Measurements from ENCODE around the gene MAPK9.

DNA sequence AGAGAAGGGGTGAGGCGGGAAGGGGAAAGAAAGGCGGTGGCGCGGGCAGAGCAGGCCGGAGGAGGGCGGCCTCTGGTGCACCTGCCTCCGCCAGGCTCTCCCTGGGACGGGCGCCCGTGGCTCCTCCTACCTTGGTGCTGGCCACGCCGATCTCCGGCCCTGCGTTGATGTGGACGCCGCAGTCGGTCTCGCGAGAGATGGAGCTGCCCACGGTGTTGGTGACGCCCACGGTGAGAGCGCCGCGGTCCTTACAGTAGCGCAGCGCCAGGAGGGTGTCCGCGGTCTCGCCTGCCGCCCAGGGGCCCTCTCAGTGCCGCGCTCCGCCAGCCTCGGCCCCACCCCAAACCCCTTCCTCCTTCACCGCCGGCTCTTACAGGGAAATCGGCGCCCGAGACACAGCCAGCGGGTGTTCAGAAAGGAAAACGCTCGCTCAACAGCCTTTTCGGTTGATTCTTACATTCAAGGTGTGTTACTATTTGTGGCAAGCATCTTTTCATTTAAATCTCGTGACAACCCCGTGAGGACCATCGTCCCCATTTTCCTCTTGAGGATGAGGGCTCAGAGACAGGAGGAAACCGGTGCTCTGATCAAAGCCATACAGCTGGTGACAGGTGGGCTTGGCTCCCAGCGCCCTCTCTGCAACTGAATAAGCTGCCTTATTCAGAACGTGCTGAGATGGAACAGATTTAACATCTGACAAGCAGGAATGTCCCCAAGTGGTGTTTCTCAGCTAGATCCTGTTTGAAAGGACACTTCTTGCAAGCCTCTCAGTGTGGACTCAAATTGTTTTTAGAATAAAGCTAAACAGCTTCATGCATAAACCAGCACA is 22.0 kb upstream of the MAPK9 start:
- TF ChIP-seq, protein P1, sequence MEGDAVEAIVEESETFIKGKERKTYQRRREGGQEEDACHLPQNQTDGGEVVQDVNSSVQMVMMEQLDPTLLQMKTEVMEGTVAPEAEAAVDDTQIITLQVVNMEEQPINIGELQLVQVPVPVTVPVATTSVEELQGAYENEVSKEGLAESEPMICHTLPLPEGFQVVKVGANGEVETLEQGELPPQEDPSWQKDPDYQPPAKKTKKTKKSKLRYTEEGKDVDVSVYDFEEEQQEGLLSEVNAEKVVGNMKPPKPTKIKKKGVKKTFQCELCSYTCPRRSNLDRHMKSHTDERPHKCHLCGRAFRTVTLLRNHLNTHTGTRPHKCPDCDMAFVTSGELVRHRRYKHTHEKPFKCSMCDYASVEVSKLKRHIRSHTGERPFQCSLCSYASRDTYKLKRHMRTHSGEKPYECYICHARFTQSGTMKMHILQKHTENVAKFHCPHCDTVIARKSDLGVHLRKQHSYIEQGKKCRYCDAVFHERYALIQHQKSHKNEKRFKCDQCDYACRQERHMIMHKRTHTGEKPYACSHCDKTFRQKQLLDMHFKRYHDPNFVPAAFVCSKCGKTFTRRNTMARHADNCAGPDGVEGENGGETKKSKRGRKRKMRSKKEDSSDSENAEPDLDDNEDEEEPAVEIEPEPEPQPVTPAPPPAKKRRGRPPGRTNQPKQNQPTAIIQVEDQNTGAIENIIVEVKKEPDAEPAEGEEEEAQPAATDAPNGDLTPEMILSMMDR (IDR thresholded peaks at IDR 0.05) = no peak
- TF ChIP-seq POLR2A (IDR thresholded peaks at IDR 0.05) = no peak
